ENCODE data around the gene CNTROB. TPM values are rescaled to one million over a fixed set of nuclear protein-coding genes. Genes with fewer than 3 reads are reported as not detected.
A peak's percentile ranks its signal among the peaks of the same experiment; 100 is the strongest.

Gene CNTROB
- total RNA-seq, 3 donors from 2014 or later = 17.0 to 27.2 (median 23.9) TPM

- Histone ChIP-seq H3K27me3 (no peaks in the 10 kb centered on the region), H3K36me3 (peaks cover 7% of the 10 kb centered on the region), H3K9me3 (no peaks in the 10 kb centered on the region), H3K4me1 (no peaks in the 10 kb centered on the region), H3K4me3 (no peak overlapping the region), H3K27ac (no peak overlapping the region)
- intact Hi-C loops (cut with DNase I; ENCODE audit: low total_unique reads) = loop anchor here (1.0 kb wide), 1 partner anchor 49 kb away; no protein-coding TSS in a partner anchor
- TF ChIP-seq CTCF (IDR thresholded peaks at IDR 0.05) = peak in 2 of 3 donors; percentile 44 to 67
- no peak for TF ChIP-seq POLR2AphosphoS5 (IDR thresholded peaks at IDR 0.05)
- DNase-seq (ENCODE audit: low spot score in 2 of 2) = no peak
Observed at GRCh38 chr17:7897773-7898172, 34.2 kb upstream of the CNTROB start.

GRCh38 chr17:7903154-7904103, 28.6 kb upstream of the CNTROB start:
- Histone ChIP-seq H3K27me3 (no peaks in the 10 kb centered on the region), H3K4me3 (no peak overlapping the region), H3K9me3 (no peaks in the 10 kb centered on the region), H3K36me3 (peaks cover 7% of the 10 kb centered on the region), H3K27ac (no peak overlapping the region), H3K4me1 (no peaks in the 10 kb centered on the region)
- TF ChIP-seq POLR2AphosphoS5 (IDR thresholded peaks at IDR 0.05) = no peak
- no peak for TF ChIP-seq POLR2A (IDR thresholded peaks at IDR 0.05)
- no peak for TF ChIP-seq CTCF (IDR thresholded peaks at IDR 0.05)
- intact Hi-C loops (cut with DNase I; ENCODE audit: low total_unique reads) = no loop called here
- DNase-seq (ENCODE audit: low spot score in 2 of 2) = no peak

- no peak for DNase-seq (ENCODE audit: low spot score in 2 of 2)
- TF ChIP-seq POLR2AphosphoS5 (IDR thresholded peaks at IDR 0.05) = no peak
Observed at GRCh38 chr17:7909089-7909488, 22.9 kb upstream of the CNTROB start.

GRCh38 chr17:7910281-7910680, 21.7 kb upstream of the CNTROB start:
- DNase-seq (ENCODE audit: low spot score in 2 of 2) = no peak
- H3K36me3 ChIP-seq = peaks cover 6% of the 10 kb centered on the region
- no peak overlapping the region for H3K4me3 ChIP-seq
- no peaks in the 10 kb centered on the region for H3K9me3 ChIP-seq
- TF ChIP-seq POLR2A (IDR thresholded peaks at IDR 0.05) = no peak
- no peak for TF ChIP-seq POLR2AphosphoS5 (IDR thresholded peaks at IDR 0.05)
- TF ChIP-seq CTCF (IDR thresholded peaks at IDR 0.05) = no peak
- no peaks in the 10 kb centered on the region for H3K27me3 ChIP-seq
- H3K27ac ChIP-seq = no peak overlapping the region
- peaks cover 0 to 5% of the 10 kb centered on the region in 2 donors for H3K4me1 ChIP-seq
- intact Hi-C loops (cut with DNase I; ENCODE audit: low total_unique reads) = loop anchor here (10.0 kb wide), 1 partner anchor 45 kb away; no protein-coding TSS in a partner anchor

More at GRCh38 chr17:7909089-7909488, 22.9 kb upstream of the CNTROB start:
- no peak overlapping the region for H3K4me3 ChIP-seq
- H3K27ac ChIP-seq = no peak overlapping the region
- no peaks in the 10 kb centered on the region for H3K4me1 ChIP-seq
- intact Hi-C loops (cut with DNase I; ENCODE audit: low total_unique reads) = loop anchor here (5.0 kb wide), 1 partner anchor 518 kb away; no protein-coding TSS in a partner anchor
- peaks cover 6% of the 10 kb centered on the region for H3K36me3 ChIP-seq
- H3K27me3 ChIP-seq = no peaks in the 10 kb centered on the region
- no peaks in the 10 kb centered on the region for H3K9me3 ChIP-seq

GRCh38 chr17:7910711-7911110, 21.3 kb upstream of the CNTROB start:
- DNase-seq (ENCODE audit: low spot score in 2 of 2) = no peak
- H3K27ac ChIP-seq = no peak overlapping the region
- no peaks in the 10 kb centered on the region for H3K27me3 ChIP-seq
- peaks cover 0 to 5% of the 10 kb centered on the region in 2 donors for H3K4me1 ChIP-seq
- H3K9me3 ChIP-seq = no peaks in the 10 kb centered on the region
- intact Hi-C loops (cut with DNase I; ENCODE audit: low total_unique reads) = loop anchor here (10.0 kb wide), 1 partner anchor 46 kb away; no protein-coding TSS in a partner anchor
- no peak for TF ChIP-seq POLR2AphosphoS5 (IDR thresholded peaks at IDR 0.05)
- TF ChIP-seq CTCF (IDR thresholded peaks at IDR 0.05) = no peak
- no peak for TF ChIP-seq POLR2A (IDR thresholded peaks at IDR 0.05)
- peaks cover 6% of the 10 kb centered on the region for H3K36me3 ChIP-seq
- H3K4me3 ChIP-seq = no peak overlapping the region

All from breast epithelium (tissue), 4 donors.